Stimulated activated CD8-positive, alpha-beta memory T cell treated with anti-CD3 and anti-CD28 coated beads, Interleukin-4, amount 100 ng/mL, for 1 hour (primary cell): ENCODE results near the gene GTF2IRD1.

ENCODE experiments used
- DNase-seq, 2 donors: peaks; one replicate each; pipeline ENCODE4 v3.0.0-alpha.2; 2020; ENCODE audit warnings: low read depth in 2 of 2, low spot score in 1 of 2

GTF2IRD1 gene

DNA sequence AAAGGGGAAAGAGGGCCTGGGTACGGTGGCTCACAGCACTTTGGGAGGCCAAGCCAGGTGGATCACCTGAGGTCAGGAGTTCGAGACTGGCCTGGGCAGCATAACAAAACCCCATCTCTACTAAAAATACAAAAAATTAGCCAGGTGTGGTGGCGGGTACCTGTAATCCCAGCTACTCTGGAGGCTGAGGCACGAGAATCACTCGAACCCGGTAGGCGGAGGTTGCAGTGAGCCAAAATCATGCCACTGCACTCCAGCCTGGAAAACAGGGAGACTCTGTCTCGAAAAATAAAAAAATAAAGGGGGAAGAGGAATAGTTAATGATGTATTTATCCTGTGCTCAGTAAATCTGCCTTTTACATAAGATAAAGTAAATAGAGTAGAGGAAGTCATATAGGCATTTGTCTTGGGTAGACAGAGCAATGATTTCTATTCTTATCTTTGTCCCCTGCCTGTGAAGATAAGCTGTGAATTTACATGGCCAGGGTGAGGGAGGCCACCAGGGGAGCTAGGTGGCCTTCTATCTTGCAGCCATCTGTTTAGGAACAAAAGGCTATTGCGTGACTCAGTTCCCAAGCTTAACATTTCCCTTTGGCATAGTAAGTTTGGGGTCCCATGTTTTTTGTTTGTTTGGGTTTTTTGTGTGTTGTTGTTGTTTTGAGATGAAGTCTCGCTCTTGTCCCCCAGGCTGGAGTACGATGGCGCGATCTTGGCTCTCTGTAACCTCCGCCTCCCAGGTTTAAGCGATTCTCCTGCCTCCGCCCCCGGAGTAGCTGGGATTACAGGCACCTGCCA is 130.7 kb downstream of the GTF2IRD1 start:
- DNase-seq, result no peak

DNA sequence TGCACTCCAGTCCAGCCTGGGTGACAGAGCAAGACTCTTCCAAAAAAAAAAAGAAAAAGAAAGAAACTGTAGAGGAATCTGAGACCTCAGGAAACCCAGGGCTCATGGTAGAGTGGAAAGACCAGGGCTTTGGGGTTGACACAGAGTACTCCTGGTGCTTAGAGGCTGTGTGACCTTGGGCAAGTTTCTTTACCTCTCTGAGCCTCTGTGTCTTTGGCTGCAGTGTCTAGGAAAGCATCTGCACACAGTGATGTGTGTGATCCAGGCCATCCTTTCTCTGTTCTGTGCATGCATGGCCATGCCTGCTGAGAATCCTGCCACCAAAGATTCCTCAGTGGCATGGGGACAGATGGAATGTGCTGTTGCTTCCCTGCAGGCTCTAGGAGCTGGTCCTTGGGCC is 132.1 kb downstream of the GTF2IRD1 start:
- DNase-seq, result no peak

DNA sequence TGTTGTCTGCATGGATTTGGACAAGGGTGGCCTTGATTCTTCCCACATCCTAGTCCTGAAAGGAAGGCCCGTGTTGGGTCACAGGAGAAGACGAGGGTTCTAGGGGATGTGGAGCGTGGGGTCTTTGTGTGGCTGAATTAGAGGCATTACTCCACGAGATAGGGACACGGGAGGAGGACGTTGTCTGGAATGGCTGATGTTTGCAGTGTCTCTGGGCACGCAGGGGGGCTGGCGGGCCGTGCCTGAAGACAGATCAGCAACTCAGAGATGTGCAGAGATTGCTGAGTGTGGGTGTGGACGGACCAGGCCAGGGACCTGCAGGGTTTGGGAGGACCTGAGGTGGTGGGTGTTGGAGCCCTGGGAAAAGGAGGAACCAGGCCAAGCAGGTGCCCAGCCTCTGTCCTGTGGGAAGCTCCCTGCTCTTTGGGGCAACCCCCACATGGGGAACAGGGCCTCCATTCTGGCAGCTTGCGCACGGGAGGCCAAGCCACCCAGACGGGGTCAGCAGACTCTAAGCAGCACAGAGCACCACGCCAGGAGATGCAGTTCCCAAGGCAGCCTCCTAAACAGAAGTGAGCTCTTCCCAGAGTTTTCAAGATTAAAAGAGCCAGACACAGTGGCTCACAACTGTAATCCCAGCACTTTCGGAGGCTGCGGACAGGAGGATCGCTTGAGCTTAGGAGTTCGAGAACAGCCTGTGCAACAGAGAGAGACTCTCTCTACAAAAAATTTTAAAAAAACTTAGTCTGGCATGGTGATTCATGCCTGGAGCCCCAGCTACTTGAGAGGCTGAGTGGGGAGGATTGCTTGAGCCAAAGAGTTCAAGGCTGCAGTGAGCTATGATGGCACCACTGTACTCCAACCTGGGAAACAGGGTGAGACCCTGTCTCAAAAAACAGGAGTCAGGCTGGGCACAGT is 132.8 kb downstream of the GTF2IRD1 start:
- DNase-seq, result no peak

DNA sequence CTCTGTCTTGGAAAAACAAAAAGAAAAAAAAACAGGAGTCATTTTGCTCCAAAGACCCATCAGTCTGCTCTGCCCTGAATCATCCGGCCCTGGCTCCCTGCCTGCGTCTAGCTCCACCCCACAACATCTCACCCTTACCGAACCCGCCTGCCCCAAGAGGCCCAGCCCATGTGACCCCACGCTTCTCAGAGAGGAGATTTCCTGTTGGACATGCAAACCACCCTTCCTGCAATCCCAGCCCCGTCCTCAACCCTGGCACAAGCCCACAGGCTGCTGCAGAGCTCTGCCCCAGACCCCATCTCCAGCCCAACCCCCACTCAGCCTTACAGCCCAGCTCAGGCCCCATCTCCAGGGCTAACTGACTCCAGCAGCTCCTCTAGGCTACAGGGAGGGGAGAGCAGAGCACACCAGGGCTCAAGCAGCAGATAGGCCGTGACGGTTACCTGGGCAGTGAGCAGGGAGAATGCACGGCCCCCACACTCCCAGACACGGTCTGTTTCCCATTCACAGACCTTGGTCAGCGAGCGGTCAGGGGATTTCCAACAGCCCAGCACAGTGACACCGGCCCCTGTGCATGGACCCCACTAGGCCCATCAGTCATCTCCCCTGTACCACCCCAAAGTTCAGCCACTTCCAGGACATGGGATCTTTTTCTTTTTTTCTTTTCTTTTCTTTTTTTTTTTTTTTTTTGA is 133.9 kb downstream of the GTF2IRD1 start:
- no peak for DNase-seq

DNA sequence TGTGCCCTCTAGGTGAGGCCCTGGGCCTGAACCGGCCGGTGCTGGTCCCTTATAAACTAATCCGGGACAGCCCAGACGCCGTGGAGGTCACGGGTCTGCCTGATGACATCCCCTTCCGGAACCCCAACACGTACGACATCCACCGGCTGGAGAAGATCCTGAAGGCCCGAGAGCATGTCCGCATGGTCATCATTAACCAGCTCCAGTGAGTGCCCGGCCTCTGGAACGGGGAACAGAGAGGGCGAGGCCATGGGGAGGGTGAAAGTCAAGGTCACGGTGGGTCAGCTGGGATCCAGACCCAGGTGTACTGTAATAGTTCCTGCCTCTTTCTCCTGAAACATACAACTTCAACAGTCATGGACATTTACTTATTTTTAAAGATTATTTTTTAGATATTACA is 137.1 kb downstream of the GTF2IRD1 start:
- DNase-seq, result no peak

DNA sequence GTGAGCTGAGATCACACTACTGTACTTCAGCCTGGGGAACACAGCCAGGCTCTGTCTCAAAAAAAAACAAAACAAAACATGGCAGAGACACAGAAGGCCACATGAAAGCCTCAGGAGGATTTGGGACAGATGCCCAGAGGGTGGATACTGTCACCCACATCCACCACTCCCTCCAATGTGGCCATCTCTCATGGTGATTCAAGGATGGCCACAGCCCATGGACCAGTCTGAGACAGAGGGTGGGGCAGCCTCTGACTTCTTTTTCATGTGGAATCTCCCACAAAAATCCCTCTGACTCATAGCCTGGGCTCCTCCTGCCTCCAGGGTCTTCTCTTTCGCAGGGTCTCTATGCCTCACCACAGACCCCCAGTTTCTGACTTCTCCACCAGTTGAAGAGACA is 144.9 kb downstream of the GTF2IRD1 start:
- DNase-seq, result no peak

DNA sequence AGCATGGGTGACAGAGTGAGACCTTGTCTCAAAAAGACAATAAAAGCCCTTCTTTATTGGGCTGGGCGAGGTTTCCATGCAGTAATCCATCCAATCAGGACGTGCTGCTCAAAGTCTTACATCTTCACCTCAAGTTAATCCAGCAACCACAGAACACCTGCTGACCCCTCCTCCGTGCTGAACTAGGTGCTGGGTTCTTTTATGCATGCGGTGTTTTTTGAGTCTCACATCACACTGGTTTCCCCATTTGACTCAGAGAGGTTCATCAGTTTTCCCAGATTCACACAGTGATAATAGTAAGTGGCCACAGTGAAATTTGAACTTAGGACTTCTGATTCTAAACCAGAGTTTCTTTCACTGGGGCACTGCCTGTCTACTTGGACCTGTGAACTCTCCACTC is 145.5 kb downstream of the GTF2IRD1 start:
- no peak for DNase-seq

DNA sequence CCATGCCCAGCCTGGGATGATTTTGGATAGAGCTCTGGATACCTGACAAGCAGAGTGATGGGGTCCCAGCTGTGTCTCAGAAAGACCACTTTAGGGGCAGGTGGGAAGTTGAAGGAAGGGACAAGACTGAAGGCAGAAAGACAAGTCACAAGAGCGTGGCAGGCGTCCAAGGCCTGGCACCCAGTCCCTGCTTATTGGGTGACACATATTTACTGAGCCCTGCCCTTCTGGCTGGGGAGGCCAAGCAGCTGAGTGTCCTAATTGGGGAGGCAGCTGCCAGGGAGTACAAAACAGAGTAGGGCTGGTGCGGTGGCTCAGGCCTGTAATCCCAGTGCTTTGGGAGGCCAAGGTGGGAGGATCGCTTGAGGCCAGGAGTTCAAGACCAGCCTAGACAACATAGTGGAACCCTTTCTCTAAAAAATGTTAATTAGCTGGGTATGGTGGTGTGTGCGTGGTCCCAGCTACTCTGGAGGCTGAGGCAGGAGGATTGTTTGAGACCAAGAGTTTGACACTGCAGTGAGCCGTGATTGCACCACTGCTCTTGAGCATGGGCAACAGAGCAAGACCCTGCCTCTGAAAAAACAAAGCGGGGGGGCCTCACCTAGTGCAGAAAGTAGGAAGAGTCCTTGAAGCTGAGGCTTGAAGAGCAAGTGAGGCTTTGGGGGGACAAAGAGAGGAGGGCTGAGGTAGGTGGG is 150.8 kb downstream of the GTF2IRD1 start:
- DNase-seq, result no peak

DNA sequence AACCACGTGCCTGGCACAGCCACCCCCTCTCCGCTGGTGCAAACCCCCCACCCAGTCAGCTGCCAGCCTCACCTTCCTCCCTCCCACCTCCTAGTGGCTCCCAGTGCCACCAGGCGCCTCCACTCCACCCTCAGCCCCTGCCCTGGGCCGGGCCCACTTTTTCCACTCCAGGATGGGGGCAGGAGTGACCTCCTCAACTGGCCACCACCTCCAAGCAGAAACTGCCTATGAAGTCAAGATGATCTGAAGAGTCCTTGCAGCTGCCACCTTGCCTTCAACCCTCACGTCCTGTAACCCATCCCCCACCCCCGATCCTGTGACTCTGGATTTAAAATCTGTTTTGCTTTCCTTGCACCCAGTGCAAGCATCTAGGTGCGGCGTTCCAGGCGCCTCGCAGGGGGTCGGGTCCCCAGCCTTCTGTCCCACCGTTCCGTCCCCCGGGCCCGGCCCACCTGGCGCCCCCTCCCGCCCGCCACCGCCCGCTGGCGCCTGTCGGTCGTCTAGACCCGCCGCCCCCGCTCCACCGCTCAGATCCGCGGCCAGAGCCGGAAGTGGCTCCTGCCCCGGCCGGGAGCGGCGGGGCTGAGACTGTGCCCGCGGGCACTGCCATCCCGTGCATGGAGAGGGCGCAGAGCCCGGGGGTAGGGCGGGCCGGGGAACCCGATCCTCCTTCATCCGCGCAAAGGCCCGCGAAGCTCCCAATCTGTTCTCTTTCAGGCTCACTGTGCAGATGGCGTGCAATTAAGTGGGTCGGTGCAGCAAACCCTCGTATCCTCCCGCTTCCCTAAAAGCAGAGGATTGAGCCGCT is 152.6 kb downstream of the GTF2IRD1 start:
- DNase-seq, result peak in 1 of 2 donors; percentile 1

DNA sequence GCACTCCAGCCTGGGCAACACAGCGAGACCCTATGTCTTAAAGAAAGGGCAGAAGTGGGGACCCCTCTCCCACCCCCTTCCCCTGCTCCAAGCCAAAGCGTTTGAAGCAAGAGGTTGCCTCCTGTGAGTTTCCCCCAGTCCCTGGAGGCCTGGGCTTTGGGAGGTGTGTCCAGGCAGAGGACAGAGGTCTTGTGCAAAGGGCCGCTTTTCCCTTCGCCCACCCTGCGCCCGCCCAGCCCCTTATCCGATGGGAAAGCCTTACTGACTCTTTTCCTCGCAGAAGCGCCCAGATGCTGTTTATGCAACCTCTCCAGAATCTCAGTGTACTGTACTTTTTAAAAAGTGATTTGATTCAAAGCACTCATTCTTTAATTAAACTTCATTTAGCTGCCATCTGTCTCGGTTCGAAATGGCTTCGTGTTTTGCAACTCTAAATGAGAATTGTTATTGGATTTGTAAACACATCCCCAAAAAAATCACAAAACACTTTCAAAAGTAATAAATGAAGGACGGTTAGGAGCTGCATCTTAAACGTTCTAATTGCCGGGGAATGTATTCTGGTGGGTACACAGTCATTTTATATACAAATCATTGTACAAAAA is 153.3 kb downstream of the GTF2IRD1 start:
- DNase-seq, result no peak

DNA sequence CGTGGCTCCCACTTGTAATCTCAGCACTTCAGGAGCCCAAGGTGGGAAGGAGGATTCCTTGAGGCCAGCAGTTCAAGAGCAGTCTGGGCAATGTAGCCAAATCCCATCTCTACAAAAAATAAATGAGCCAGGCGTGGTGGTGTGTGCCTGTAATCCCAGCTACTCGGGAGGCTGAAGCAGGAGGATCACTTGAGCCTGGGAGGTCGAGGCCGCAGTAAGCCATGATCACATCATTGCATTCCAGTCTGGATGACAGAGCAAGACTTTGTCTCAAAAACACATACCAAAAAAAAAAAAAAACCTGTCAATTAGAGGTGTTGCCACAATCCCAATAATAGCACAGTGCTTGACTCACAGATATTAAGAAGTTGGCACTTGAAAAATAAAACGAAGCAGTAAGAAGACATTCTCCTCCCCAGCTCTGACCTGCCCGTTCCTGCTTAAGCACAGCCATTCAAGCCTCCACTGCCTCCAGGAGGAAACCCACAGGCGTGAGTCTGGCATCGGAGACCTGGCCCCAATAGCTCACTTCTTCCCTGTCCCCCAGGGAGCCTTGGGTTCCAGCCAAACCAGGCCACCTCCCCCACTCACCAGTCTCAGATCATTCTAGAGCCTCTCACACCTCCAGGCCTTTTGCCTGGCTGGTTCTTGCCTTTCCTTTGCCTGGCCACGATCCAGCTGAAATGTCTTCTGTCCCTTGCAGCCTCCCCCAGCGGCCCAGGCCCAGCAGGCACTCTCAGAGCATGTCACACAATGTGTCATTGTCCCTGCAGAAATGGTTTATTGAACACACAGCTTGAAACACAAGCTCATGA is 158.5 kb downstream of the GTF2IRD1 start:
- no peak for DNase-seq

DNA sequence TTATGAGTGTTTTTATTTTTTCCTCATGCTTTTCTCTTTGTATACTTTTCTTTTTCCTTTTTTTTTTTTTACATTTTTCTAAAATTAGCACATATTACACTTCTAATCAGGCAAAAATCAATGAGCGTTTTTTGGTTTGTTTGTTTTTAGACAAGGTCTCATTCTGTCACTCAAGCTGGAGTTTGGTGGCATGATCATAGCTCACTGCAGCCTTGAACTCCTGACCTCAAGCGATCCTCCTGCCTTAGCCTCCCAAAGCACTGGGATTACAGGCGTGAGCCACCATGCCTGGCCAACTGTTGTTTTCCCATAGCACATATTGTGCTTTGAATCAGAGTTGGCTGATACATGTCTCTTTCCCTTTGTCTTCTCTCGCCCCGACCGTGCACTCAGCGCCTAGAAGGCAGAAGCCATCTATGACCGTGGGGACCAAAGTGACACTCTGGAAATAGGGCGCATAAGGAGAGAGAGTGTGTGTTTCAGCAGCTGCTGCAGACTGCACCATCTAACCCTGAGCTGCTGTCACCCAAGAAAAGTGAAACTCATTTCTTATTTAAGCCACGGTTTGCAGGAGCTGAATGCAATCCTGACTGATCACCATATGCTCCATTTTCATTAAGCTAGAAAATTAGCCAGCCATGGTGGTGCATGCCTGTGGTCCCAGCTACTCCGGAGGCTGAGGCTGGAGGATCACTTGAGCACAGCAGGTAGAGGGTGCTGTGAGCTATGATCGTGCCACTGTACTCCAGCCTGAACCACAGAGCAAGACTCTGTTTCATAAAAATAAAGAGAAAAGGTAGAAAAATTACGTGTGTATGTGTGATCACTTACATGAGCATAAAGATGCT is 162.5 kb downstream of the GTF2IRD1 start:
- DNase-seq, result no peak

DNA sequence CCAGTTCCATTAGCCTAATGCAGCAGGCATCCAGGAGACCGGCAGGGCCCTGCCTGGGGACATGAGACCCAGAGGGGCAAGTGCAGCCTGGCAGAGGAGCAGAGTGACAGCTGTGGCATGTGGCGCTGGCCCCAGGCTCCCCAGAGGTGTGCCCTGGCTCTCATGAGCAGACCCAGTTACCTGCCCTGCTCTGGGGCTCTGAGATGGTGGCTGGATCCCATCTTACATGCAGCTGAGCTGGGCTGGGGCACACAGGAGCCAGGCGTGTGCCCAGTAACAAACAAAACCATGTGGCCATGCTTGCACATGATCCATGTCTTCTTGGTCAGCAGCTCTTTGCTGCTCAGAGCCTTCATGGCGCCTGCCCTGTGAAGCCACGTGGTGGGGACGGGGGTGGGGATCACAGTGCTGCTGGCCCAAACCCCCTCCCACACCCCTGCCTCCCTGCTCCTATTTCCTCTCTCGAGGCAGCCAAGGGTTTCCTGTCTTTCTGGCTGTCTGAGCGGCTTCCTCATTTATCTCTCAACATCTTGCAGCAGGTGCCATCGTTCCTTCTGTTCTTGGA is 163.6 kb downstream of the GTF2IRD1 start:
- no peak for DNase-seq

DNA sequence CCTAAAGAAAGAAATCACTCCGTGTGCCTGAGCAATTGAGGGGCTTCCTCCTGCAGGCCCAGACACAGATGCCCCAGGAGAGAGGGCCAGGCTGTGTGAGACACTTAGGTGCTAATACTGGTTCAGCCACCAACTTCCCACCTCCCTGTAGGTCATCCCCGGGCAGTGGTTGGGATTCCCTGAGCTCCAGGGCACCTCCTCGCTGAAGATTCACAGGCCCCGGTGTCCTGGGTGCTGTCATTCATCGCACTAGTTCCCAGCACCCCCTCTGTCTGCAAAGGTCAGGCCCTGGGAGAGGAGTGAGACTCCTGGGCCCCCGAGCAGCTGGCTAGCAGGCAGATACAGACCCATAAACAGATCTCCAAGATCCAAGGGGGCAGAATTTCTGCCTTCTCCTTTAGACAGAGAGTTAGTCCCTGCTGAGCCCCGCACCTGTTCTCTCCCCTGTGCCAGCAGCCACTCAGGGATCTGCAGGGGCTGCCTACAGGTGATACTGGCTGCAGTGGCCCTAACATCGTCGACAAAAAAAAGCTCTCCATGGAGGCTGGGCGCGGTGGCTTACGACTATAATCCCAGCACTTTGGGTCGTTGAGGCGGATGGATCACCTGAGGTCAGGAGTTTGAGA is 165.6 kb downstream of the GTF2IRD1 start:
- no peak for DNase-seq

DNA sequence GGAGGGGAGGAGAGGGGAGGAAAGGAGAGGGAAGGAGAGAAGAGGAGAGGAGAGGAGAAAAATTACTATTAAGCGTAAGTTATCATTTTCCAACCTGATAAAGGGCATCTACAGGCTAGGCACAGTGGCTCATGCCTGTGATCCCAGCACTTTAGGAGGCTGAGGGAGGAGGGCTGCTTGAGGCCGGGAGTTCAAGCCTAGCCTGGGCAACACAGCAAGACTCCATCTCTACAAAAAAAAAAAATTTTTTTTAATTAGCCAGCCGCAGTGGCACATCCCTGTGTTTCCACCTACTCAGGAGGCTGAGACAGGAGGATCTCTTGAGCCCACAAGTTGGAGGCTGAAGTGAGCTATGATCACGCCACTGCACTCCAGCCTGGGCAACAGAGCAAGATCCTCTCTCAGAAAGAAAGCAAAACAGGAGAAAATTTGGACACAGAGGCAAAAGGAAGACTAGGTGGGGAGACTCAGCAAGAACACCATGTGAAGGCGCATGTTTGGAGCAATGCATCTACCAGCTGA is 168.6 kb downstream of the GTF2IRD1 start:
- no peak for DNase-seq

DNA sequence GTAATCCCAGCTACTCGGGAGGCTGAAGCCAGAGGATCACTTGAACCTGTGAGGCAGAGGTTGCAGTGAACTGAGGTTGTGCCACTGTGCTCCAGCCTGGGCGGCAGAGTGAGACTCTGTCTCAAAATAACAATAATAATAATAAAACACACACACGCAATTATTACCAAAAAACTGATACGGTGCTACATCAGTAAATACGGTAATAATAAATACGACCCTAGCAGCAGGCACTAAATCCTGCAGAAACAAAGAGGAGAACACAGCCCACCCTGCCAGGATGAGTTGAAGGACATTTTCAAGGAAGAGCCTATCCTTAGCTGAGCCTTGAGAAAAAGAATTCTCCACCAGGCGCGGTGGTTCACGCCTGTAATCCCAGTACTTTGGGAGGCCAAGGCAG is 169.4 kb downstream of the GTF2IRD1 start:
- DNase-seq, result no peak

DNA sequence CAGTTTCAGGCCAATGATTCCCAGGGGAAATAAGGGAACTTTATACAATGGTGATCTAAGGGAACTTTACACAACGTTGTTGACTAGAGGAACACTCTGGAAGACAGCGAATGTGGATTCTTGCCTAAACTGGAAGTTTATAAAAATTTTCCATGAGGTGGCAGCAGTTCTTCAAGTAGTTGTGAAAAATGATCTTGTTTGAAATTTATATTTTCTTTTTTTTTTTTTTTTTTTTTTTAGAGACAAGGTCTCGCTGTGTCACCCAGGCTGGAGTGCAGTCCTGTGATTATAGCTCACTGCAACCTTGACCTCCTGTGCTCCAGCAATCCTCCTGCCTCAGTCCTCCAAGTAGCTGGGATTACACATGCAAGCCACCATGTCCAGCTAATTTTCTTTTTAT is 171.7 kb downstream of the GTF2IRD1 start:
- no peak for DNase-seq
